Keratinocyte (primary cell): ENCODE results near the gene SHLD2. TPM values are rescaled to one million over a fixed set of nuclear protein-coding genes. Genes with fewer than 3 reads are reported as not detected.

Experiments used
- DNase-seq: peaks from one replicate; pipeline ENCODE4 v3.0.0-alpha.2; 2011; ENCODE audit warnings: low read depth, missing footprints, low spot score
- FAIRE-seq: peaks from 2 replicates; lab custom pipeline; 2011; peaks lifted over from hg19 to GRCh38; lab: Jason Lieb, UNC
- H2AFZ ChIP-seq: 2 replicates; pipeline ENCODE4 v1.6.0; 2012; ENCODE audit warnings: low read length, control low read depth, inconsistent platforms; ENCODE audit not compliant: control insufficient read depth
- H3K27ac ChIP-seq: 2 replicates; pipeline ENCODE4 v1.5.1; 2011; ENCODE audit warnings: low read length; ENCODE audit not compliant: control insufficient read depth, insufficient read depth
- H3K27me3 ChIP-seq: 3 replicates; pipeline ENCODE4 v1.6.0; 2011; ENCODE audit warnings: low read length; ENCODE audit not compliant: control insufficient read depth, insufficient read depth; ENCODE audit errors: extremely low read depth
- H3K36me3 ChIP-seq, 2 experiments: 2 replicates in 1 of 2; 3 replicates in 1 of 2; pipeline ENCODE4 v1.5.1; 2011; ENCODE audit warnings: low read length in 2 of 2, mild to moderate bottlenecking in 1 of 2; ENCODE audit not compliant: control insufficient read depth in 2 of 2, insufficient read depth in 2 of 2; ENCODE audit errors: extremely low read depth in 1 of 2
- H3K4me1 ChIP-seq: 3 replicates; pipeline ENCODE4 v1.5.1; 2011; ENCODE audit warnings: low read length; ENCODE audit not compliant: control insufficient read depth, insufficient read depth; ENCODE audit errors: extremely low read depth
- H3K4me2 ChIP-seq: 3 replicates; pipeline ENCODE4 v1.6.0; 2011; ENCODE audit warnings: low read depth, low read length; ENCODE audit not compliant: control insufficient read depth, insufficient read depth; ENCODE audit errors: extremely low read depth
- H3K4me3 ChIP-seq, 3 experiments: fragments of 200-600 bp in 1 of 3; sonication (generic) in 1 of 3; 2 replicates in 2 of 3; 3 replicates in 1 of 3; pipeline ENCODE4 v1.5.1; 2011 to 2016; ENCODE audit warnings: low read length in 3 of 3, mild to moderate bottlenecking in 3 of 3, control low read depth in 2 of 3, inconsistent platforms in 1 of 3, low read depth in 1 of 3, mixed read lengths in 1 of 3, mixed run types in 1 of 3, moderate library complexity in 1 of 3; ENCODE audit not compliant: control insufficient read depth in 2 of 3, insufficient read depth in 2 of 3; ENCODE audit errors: extremely low read depth in 1 of 3
- H3K79me2 ChIP-seq: 2 replicates; pipeline ENCODE4 v1.6.0; 2012; ENCODE audit warnings: low read length; ENCODE audit not compliant: control insufficient read depth, insufficient read depth
- H3K9ac ChIP-seq: 3 replicates; pipeline ENCODE4 v1.6.0; 2011; ENCODE audit warnings: low read length; ENCODE audit not compliant: control insufficient read depth, insufficient read depth; ENCODE audit errors: extremely low read depth
- H3K9me1 ChIP-seq: 3 replicates; pipeline ENCODE4 v1.6.0; 2011; ENCODE audit warnings: low read length; ENCODE audit not compliant: control insufficient read depth, insufficient read depth; ENCODE audit errors: extremely low read depth
- H3K9me3 ChIP-seq: 2 replicates; pipeline ENCODE4 v1.5.1; 2012; ENCODE audit warnings: low read depth, low read length; ENCODE audit not compliant: control insufficient read depth
- H4K20me1 ChIP-seq: 3 replicates; pipeline ENCODE4 v1.6.0; 2011; ENCODE audit warnings: low read length; ENCODE audit not compliant: control insufficient read depth, insufficient read depth; ENCODE audit errors: extremely low read depth
- EZH2 ChIP-seq: IDR thresholded peaks from one replicate; pipeline ENCODE4 v1.6.1; 2012; ENCODE audit warnings: inconsistent platforms, mild to moderate bottlenecking, low read length, moderate library complexity
- dilution Hi-C: fragments of 300-500 bp; cut with MboI; formaldehyde crosslinking; loops from one replicate; pipeline ENCODE4 v1.7.0; 2020; ENCODE audit warnings: low sequenced_read_pairs; ENCODE audit not compliant: extremely low pct_ligation_motif_present
- polyA plus RNA-seq, 5 experiments: library from polyadenylated mRNA; depleted of rRNA in 3 of 5; stranded (reverse) in 3 of 5; stranded (forward) in 1 of 5; unstranded in 1 of 5; fragments of >200 nt; gene quantifications; 1 replicate in 1 of 5; 2 replicates in 3 of 5; 3 replicates in 1 of 5; pipeline versions ENCODE4 v1.2.1 to v1.2.3, GENCODE V29; 2011 to 2012; ENCODE audit warnings: missing spikeins in 2 of 5, low read depth in 1 of 5, low replicate concordance in 1 of 5
- TF ChIP-seq, protein P1 (sequence below), 3 experiments: IDR thresholded peaks in 1 of 3; conservative IDR thresholded peaks in 1 of 3; optimal IDR thresholded peaks in 1 of 3; 2 replicates in 2 of 3; 3 replicates in 1 of 3; pipeline versions ENCODE3 to v1.5.1; 2011; ENCODE audit warnings: low read length in 3 of 3, mild to moderate bottlenecking in 3 of 3, moderate library complexity in 2 of 3, control low read depth in 1 of 3, inconsistent platforms in 1 of 3; ENCODE audit not compliant: insufficient read depth in 2 of 3; ENCODE audit errors: extremely low read depth in 1 of 3

SHLD2 gene
- polyA plus RNA-seq, 1 donor (not counting 4 experiments of a cell fraction or from before 2014, with no cell fraction given), result 15.8 TPM

DNA sequence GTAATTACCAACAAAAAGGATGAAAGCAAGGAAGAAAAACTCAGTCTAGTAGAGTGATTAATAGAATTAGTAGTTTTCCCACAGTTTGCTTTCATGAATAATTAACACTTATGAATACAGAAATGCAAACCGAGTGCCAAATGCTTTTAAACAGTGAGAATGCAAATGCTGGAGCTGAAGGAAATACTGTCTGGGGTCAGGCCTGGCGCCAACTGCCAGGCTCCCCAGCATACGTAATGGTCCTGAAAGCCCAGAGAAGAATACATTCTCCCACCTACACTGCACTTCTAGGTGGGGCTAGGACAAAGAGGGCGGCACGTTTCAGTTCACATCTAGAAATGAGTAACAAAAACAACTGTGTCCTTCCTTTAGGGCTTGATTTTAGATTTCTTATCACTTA, 30.4 kb upstream of the SHLD2 start:
- Histone ChIP-seq H3K36me3 (peaks cover 16 to 49% of the 10 kb centered on the region in 2 experiments), H3K27ac (no peak overlapping the region), H2AFZ (no peak overlapping the region), H3K4me2 (no peak overlapping the region), H3K4me1 (no peaks in the 10 kb centered on the region), H3K27me3 (no peaks in the 10 kb centered on the region), H3K4me3 (no peak overlapping the region), H3K9me3 (no peaks in the 10 kb centered on the region), H3K79me2 (no peaks in the 10 kb centered on the region), H3K9ac (no peak overlapping the region), H4K20me1 (no peaks in the 10 kb centered on the region), H3K9me1 (no peaks in the 10 kb centered on the region)
- no peak for DNase-seq
- no peak for TF ChIP-seq EZH2
- TF ChIP-seq, protein P1, sequence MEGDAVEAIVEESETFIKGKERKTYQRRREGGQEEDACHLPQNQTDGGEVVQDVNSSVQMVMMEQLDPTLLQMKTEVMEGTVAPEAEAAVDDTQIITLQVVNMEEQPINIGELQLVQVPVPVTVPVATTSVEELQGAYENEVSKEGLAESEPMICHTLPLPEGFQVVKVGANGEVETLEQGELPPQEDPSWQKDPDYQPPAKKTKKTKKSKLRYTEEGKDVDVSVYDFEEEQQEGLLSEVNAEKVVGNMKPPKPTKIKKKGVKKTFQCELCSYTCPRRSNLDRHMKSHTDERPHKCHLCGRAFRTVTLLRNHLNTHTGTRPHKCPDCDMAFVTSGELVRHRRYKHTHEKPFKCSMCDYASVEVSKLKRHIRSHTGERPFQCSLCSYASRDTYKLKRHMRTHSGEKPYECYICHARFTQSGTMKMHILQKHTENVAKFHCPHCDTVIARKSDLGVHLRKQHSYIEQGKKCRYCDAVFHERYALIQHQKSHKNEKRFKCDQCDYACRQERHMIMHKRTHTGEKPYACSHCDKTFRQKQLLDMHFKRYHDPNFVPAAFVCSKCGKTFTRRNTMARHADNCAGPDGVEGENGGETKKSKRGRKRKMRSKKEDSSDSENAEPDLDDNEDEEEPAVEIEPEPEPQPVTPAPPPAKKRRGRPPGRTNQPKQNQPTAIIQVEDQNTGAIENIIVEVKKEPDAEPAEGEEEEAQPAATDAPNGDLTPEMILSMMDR (optimal IDR thresholded peaks at IDR 0.05 in 1 of 3, IDR thresholded peaks at IDR 0.05 in 1 of 3, conservative IDR thresholded peaks at IDR 0.05 in 1 of 3; ENCODE audit: extremely low read depth in 1 of 3, insufficient read depth in 2 of 3, low read length in 3 of 3), result no peak
- no peak for FAIRE-seq
- dilution Hi-C loops, result no loop called here

DNA sequence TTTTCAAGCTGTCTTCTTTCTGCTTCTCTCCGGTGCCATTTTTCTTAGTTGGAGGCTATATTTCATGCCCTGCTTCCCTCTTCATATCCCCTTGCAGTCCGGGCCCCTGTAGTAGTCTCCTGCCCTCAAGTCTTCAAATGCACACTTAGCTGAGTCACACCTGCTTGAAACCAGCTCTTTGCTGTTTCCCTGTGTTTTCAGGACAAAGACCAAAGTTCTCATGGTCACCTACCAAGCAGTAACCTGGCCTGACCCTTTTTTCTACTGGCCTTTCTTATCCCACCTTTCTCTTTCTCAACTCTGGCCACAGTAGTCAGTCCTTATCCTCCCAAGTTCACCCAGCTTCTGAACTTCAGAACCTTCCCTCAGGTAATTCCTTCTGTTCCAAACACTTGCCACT, 28.8 kb upstream of the SHLD2 start:
- Histone ChIP-seq H3K36me3 (peaks cover 9 to 37% of the 10 kb centered on the region in 2 experiments), H3K4me1 (no peaks in the 10 kb centered on the region), H3K9ac (no peak overlapping the region)

More for the DNA sequence above, 28.8 kb upstream of the SHLD2 start:
- H3K9me1 ChIP-seq, result no peaks in the 10 kb centered on the region
- dilution Hi-C loops, result no loop called here
- no peaks in the 10 kb centered on the region for H4K20me1 ChIP-seq
- H3K79me2 ChIP-seq, result no peaks in the 10 kb centered on the region
- no peak overlapping the region for H2AFZ ChIP-seq
- DNase-seq (no peak), FAIRE-seq (no peak)
- no peak overlapping the region for H3K4me2 ChIP-seq
- H3K4me3 ChIP-seq, result no peak overlapping the region
- no peaks in the 10 kb centered on the region for H3K27me3 ChIP-seq
- no peak for TF ChIP-seq EZH2
- TF ChIP-seq, protein P1 (optimal IDR thresholded peaks at IDR 0.05 in 1 of 3, IDR thresholded peaks at IDR 0.05 in 1 of 3, conservative IDR thresholded peaks at IDR 0.05 in 1 of 3; ENCODE audit: extremely low read depth in 1 of 3, insufficient read depth in 2 of 3, low read length in 3 of 3), result no peak
- H3K9me3 ChIP-seq, result no peaks in the 10 kb centered on the region
- H3K27ac ChIP-seq, result no peak overlapping the region
